ENCODE measurements around the gene NR5A1.
A peak's percentile ranks its signal among the peaks of the same experiment; 100 is the strongest.

Gene NR5A1

GRCh38 chr9:124439086-124439485 lies 68.1 kb downstream of the NR5A1 start:
- Histone ChIP-seq H3K9me2 (replicated peaks; ENCODE audit: insufficient read depth, low read length) (no peaks in the 10 kb centered on the region), H4K20me1 (ENCODE audit: insufficient read depth, low read length) (no peaks in the 10 kb centered on the region), H3K27me3 (replicated peaks; ENCODE audit: insufficient read depth, low read length) (no peaks in the 10 kb centered on the region), H3K36me3 (replicated peaks; ENCODE audit: insufficient read depth, low read length) (no peaks in the 10 kb centered on the region), H3K9ac (ENCODE audit: low read length) (no peak overlapping the region), H3K79me2 (ENCODE audit: low read length) (no peaks in the 10 kb centered on the region), H3K4me2 (ENCODE audit: low read depth, low read length) (no peak overlapping the region), H3K4me1 (ENCODE audit: low read length) (peaks cover 13% of the 10 kb centered on the region), H3K9me3 (replicated peaks; ENCODE audit: insufficient read depth, low read length) (no peaks in the 10 kb centered on the region), H3F3A (ENCODE audit: insufficient read depth, low read length) (no peaks in the 10 kb centered on the region), H3K4me3 (ENCODE audit: low read length) (no peak overlapping the region), H3K27ac (ENCODE audit: low read length) (no peak overlapping the region), H2AFZ (ENCODE audit: low read length) (no peak overlapping the region)
- no peak for TF ChIP-seq EZH2 (optimal IDR thresholded peaks at IDR 0.05; ENCODE audit: low read depth, low read length)
- no peak for DNase-seq

GRCh38 chr9:124438091-124438490 lies 69.1 kb downstream of the NR5A1 start:
- Histone ChIP-seq H3K4me2 (ENCODE audit: low read depth, low read length) (no peak overlapping the region), H3K27me3 (replicated peaks; ENCODE audit: insufficient read depth, low read length) (no peaks in the 10 kb centered on the region), H4K20me1 (ENCODE audit: insufficient read depth, low read length) (no peaks in the 10 kb centered on the region), H3K36me3 (replicated peaks; ENCODE audit: insufficient read depth, low read length) (no peaks in the 10 kb centered on the region), H2AFZ (ENCODE audit: low read length) (no peak overlapping the region), H3K9me2 (replicated peaks; ENCODE audit: insufficient read depth, low read length) (no peaks in the 10 kb centered on the region), H3K79me2 (ENCODE audit: low read length) (no peaks in the 10 kb centered on the region), H3K4me3 (ENCODE audit: low read length) (no peak overlapping the region), H3K9me3 (replicated peaks; ENCODE audit: insufficient read depth, low read length) (no peaks in the 10 kb centered on the region), H3K4me1 (ENCODE audit: low read length) (peaks cover 13% of the 10 kb centered on the region), H3K27ac (ENCODE audit: low read length) (no peak overlapping the region), H3F3A (ENCODE audit: insufficient read depth, low read length) (no peaks in the 10 kb centered on the region), H3K9ac (ENCODE audit: low read length) (no peak overlapping the region)
- no peak for TF ChIP-seq EZH2phosphoT487 (IDR thresholded peaks at IDR 0.05; ENCODE audit: low read length)
- no peak for TF ChIP-seq CTCF (IDR thresholded peaks at IDR 0.05; ENCODE audit: low read length)
- TF ChIP-seq EZH2 (optimal IDR thresholded peaks at IDR 0.05; ENCODE audit: low read depth, low read length): no peak
- DNase-seq: no peak

GRCh38 chr9:124437086-124437485 lies 70.1 kb downstream of the NR5A1 start:
- H3K4me3 ChIP-seq (ENCODE audit: low read length): no peak overlapping the region
- TF ChIP-seq EZH2 (optimal IDR thresholded peaks at IDR 0.05; ENCODE audit: low read depth, low read length) (no peak), EZH2phosphoT487 (IDR thresholded peaks at IDR 0.05; ENCODE audit: low read length) (no peak), CTCF (IDR thresholded peaks at IDR 0.05; ENCODE audit: low read length) (no peak)
- no peaks in the 10 kb centered on the region for H3K9me3 ChIP-seq (replicated peaks; ENCODE audit: insufficient read depth, low read length)
- no peaks in the 10 kb centered on the region for H3K27me3 ChIP-seq (replicated peaks; ENCODE audit: insufficient read depth, low read length)
- peak overlapping the region; percentile 46; the same call in 1 of the 2 replicates for H3K27ac ChIP-seq (ENCODE audit: low read length)
- no peaks in the 10 kb centered on the region for H3K79me2 ChIP-seq (ENCODE audit: low read length)
- 0 out of 2 replicates have a peak overlapping the region, but pooled peaks have one; percentile 23 for H2AFZ ChIP-seq (ENCODE audit: low read length)
- H3F3A ChIP-seq (ENCODE audit: insufficient read depth, low read length): no peaks in the 10 kb centered on the region
- H3K36me3 ChIP-seq (replicated peaks; ENCODE audit: insufficient read depth, low read length): no peaks in the 10 kb centered on the region
- H3K4me1 ChIP-seq (ENCODE audit: low read length): peaks cover 13% of the 10 kb centered on the region
- H3K4me2 ChIP-seq (ENCODE audit: low read depth, low read length): no peak overlapping the region
- no peaks in the 10 kb centered on the region for H4K20me1 ChIP-seq (ENCODE audit: insufficient read depth, low read length)
- no peaks in the 10 kb centered on the region for H3K9me2 ChIP-seq (replicated peaks; ENCODE audit: insufficient read depth, low read length)
- no peak for DNase-seq
- no peak overlapping the region for H3K9ac ChIP-seq (ENCODE audit: low read length)

- Histone ChIP-seq H3K9me2 (replicated peaks; ENCODE audit: insufficient read depth, low read length) (no peaks in the 10 kb centered on the region), H3K4me2 (ENCODE audit: low read depth, low read length) (peak overlapping the region; percentile 32; the same call in 1 of the 2 replicates), H3K4me3 (ENCODE audit: low read length) (no peak overlapping the region), H2AFZ (ENCODE audit: low read length) (peak overlapping the region; percentile 24; the same call in 1 of the 2 replicates), H3K36me3 (replicated peaks; ENCODE audit: insufficient read depth, low read length) (no peaks in the 10 kb centered on the region), H3K4me1 (ENCODE audit: low read length) (peaks cover 13% of the 10 kb centered on the region), H4K20me1 (ENCODE audit: insufficient read depth, low read length) (no peaks in the 10 kb centered on the region), H3K27ac (ENCODE audit: low read length) (peak overlapping the region; percentile 46; the same call in 1 of the 2 replicates), H3K79me2 (ENCODE audit: low read length) (no peaks in the 10 kb centered on the region), H3K27me3 (replicated peaks; ENCODE audit: insufficient read depth, low read length) (no peaks in the 10 kb centered on the region), H3F3A (ENCODE audit: insufficient read depth, low read length) (no peaks in the 10 kb centered on the region), H3K9ac (ENCODE audit: low read length) (no peak overlapping the region; the same call in 1 of the 2 replicates), H3K9me3 (replicated peaks; ENCODE audit: insufficient read depth, low read length) (no peaks in the 10 kb centered on the region)
- peak; percentile 74 for DNase-seq
- no peak for TF ChIP-seq EZH2phosphoT487 (IDR thresholded peaks at IDR 0.05; ENCODE audit: low read length)
- TF ChIP-seq CTCF (IDR thresholded peaks at IDR 0.05; ENCODE audit: low read length): no peak
Measured at GRCh38 chr9:124436320-124436719, 70.9 kb downstream of the NR5A1 start.
